ENCODE measurements around the gene MPO. TPM values are rescaled to one million over a fixed set of nuclear protein-coding genes. Genes with fewer than 3 reads are reported as not detected.

MPO gene
- total and polyA plus RNA-seq, 2 donors (not counting 1 experiment from before 2014, with no cell fraction given): 0.01 TPM; not detected in 1

GRCh38 chr17:58244963-58245362, 35.8 kb downstream of the MPO start:
- H3K4me2 ChIP-seq (ENCODE audit: extremely low read depth, insufficient read depth, low read length): no peak overlapping the region

GRCh38 chr17:58242171-58242784, 38.5 kb downstream of the MPO start:
- DNase-seq (ENCODE audit: low read depth in 2 of 2): no peak
- Histone ChIP-seq H4K20me1 (ENCODE audit: control insufficient read depth, extremely low read depth, insufficient read depth, low read length) (no peaks in the 10 kb centered on the region), H2AFZ (ENCODE audit: low read length) (no peak overlapping the region), H3K36me3 (ENCODE audit: control insufficient read depth, insufficient read depth, low read length) (no peaks in the 10 kb centered on the region), H3K9ac (ENCODE audit: insufficient read depth, low read length) (no peak overlapping the region), H3K79me2 (ENCODE audit: control insufficient read depth, insufficient read depth, low read length) (no peaks in the 10 kb centered on the region), H3K27me3 (ENCODE audit: control insufficient read depth, insufficient read depth, low read length) (peaks cover 18% of the 10 kb centered on the region), H3K4me3 (replicated peaks in 1 of 4; ENCODE audit: control extremely low read depth in 1 of 4, insufficient read depth in 1 of 4, low read depth in 3 of 4, low read length in 4 of 4) (no peak overlapping the region), H3K4me1 (ENCODE audit: control insufficient read depth, extremely low read depth, insufficient read depth, low read length) (no peaks in the 10 kb centered on the region), H3K9me3 (ENCODE audit: control insufficient read depth, insufficient read depth, low read depth, low read length) (no peaks in the 10 kb centered on the region), H3K4me2 (ENCODE audit: extremely low read depth, insufficient read depth, low read length) (no peak overlapping the region), H3K27ac (ENCODE audit: insufficient read depth, low read length) (no peak overlapping the region)
- TF ChIP-seq CTCF (conservative IDR thresholded peaks at IDR 0.05 in 1 of 2, IDR thresholded peaks at IDR 0.05 in 1 of 2; ENCODE audit: low read depth in 1 of 2, low read length in 2 of 2) (no peak), EZH2 (IDR thresholded peaks at IDR 0.05; ENCODE audit: low read length, missing control alignments) (no peak)

More at GRCh38 chr17:58244963-58245362, 35.8 kb downstream of the MPO start:
- peaks cover 20% of the 10 kb centered on the region for H3K27me3 ChIP-seq (ENCODE audit: control insufficient read depth, insufficient read depth, low read length)
- no peaks in the 10 kb centered on the region for H3K9me3 ChIP-seq (ENCODE audit: control insufficient read depth, insufficient read depth, low read depth, low read length)
- H3K4me3 ChIP-seq (replicated peaks in 1 of 4; ENCODE audit: control extremely low read depth in 1 of 4, insufficient read depth in 1 of 4, low read depth in 3 of 4, low read length in 4 of 4): no peak overlapping the region
- H3K4me1 ChIP-seq (ENCODE audit: control insufficient read depth, extremely low read depth, insufficient read depth, low read length): no peaks in the 10 kb centered on the region
- DNase-seq (ENCODE audit: low read depth in 2 of 2): no peak
- no peak overlapping the region for H2AFZ ChIP-seq (ENCODE audit: low read length)
- no peak overlapping the region for H3K27ac ChIP-seq (ENCODE audit: insufficient read depth, low read length)
- H3K36me3 ChIP-seq (ENCODE audit: control insufficient read depth, insufficient read depth, low read length): no peaks in the 10 kb centered on the region
- H3K79me2 ChIP-seq (ENCODE audit: control insufficient read depth, insufficient read depth, low read length): no peaks in the 10 kb centered on the region
- H4K20me1 ChIP-seq (ENCODE audit: control insufficient read depth, extremely low read depth, insufficient read depth, low read length): no peaks in the 10 kb centered on the region
- no peak for TF ChIP-seq EZH2 (IDR thresholded peaks at IDR 0.05; ENCODE audit: low read length, missing control alignments)
- no peak for TF ChIP-seq CTCF (conservative IDR thresholded peaks at IDR 0.05 in 1 of 2, IDR thresholded peaks at IDR 0.05 in 1 of 2; ENCODE audit: low read depth in 1 of 2, low read length in 2 of 2)
- no peak overlapping the region for H3K9ac ChIP-seq (ENCODE audit: insufficient read depth, low read length)

DNA sequence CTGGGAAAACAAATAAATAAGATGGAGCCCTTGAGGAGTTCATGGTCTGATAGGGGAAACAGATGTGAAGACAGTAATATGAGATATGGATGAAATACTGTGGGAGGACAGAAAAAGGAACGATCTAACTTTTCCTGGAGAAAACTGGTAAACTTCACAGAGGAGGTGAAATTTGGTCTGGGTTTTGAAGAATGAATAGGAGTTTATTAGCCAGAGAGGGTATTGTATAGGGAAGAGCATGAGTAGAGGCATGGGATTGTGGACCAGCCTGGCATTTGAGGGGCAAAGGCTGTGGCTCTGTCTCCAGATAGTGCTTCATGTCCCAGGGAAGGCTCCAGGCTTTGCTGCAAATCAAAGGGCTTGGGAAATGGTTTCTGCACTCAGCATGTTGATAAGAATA, 40.7 kb downstream of the MPO start:
- Histone ChIP-seq H4K20me1 (ENCODE audit: control insufficient read depth, extremely low read depth, insufficient read depth, low read length) (no peaks in the 10 kb centered on the region), H3K9me3 (ENCODE audit: control insufficient read depth, insufficient read depth, low read depth, low read length) (no peaks in the 10 kb centered on the region), H2AFZ (ENCODE audit: low read length) (no peak overlapping the region), H3K79me2 (ENCODE audit: control insufficient read depth, insufficient read depth, low read length) (no peaks in the 10 kb centered on the region), H3K27me3 (ENCODE audit: control insufficient read depth, insufficient read depth, low read length) (peaks cover 18% of the 10 kb centered on the region), H3K4me2 (ENCODE audit: extremely low read depth, insufficient read depth, low read length) (no peak overlapping the region), H3K36me3 (ENCODE audit: control insufficient read depth, insufficient read depth, low read length) (no peaks in the 10 kb centered on the region), H3K27ac (ENCODE audit: insufficient read depth, low read length) (no peak overlapping the region), H3K9ac (ENCODE audit: insufficient read depth, low read length) (no peak overlapping the region), H3K4me3 (replicated peaks in 1 of 4; ENCODE audit: control extremely low read depth in 1 of 4, insufficient read depth in 1 of 4, low read depth in 3 of 4, low read length in 4 of 4) (no peak overlapping the region), H3K4me1 (ENCODE audit: control insufficient read depth, extremely low read depth, insufficient read depth, low read length) (no peaks in the 10 kb centered on the region)
- no peak for DNase-seq (ENCODE audit: low read depth in 2 of 2)
- TF ChIP-seq EZH2 (IDR thresholded peaks at IDR 0.05; ENCODE audit: low read length, missing control alignments): no peak
- TF ChIP-seq CTCF (conservative IDR thresholded peaks at IDR 0.05 in 1 of 2, IDR thresholded peaks at IDR 0.05 in 1 of 2; ENCODE audit: low read depth in 1 of 2, low read length in 2 of 2): no peak
